Liver (tissue), 9 donors: ENCODE results near the gene ZNRF2. TPM values are rescaled to one million over a fixed set of nuclear protein-coding genes. Genes with fewer than 3 reads are reported as not detected.

ENCODE experiments used
- DNase-seq: peaks from one replicate; pipeline ENCODE4 v3.0.0-alpha.2; 2017; ENCODE audit warnings: low spot score
- H3K27ac ChIP-seq, 2 donors: one replicate each; pipeline ENCODE4 v1.7.0; 2013; ENCODE audit warnings: inconsistent platforms in 2 of 2, low read length in 2 of 2, control low read depth in 1 of 2, low read depth in 1 of 2, mild to moderate bottlenecking in 1 of 2
- H3K27me3 ChIP-seq, 4 donors: one replicate each; pipeline versions ENCODE4 v1.6.1 to v1.7.0; 2013; ENCODE audit warnings: low read length in 3 of 4, inconsistent platforms in 1 of 4, mild to moderate bottlenecking in 1 of 4, moderate library complexity in 1 of 4; ENCODE audit not compliant: control insufficient read depth in 4 of 4, insufficient read depth in 4 of 4
- H3K36me3 ChIP-seq, 4 donors: one replicate each; pipeline versions ENCODE4 v1.6.1 to v1.7.0; 2013; ENCODE audit warnings: low read length in 3 of 4, mild to moderate bottlenecking in 3 of 4, low read depth in 1 of 4, moderate library complexity in 1 of 4; ENCODE audit not compliant: control insufficient read depth in 4 of 4, insufficient read depth in 3 of 4
- H3K4me1 ChIP-seq, 4 donors: one replicate each; pipeline versions ENCODE4 v1.6.1 to v1.7.0; 2013; ENCODE audit warnings: low read length in 3 of 4, mild to moderate bottlenecking in 3 of 4, moderate library complexity in 1 of 4; ENCODE audit not compliant: control insufficient read depth in 4 of 4, insufficient read depth in 4 of 4
- H3K4me3 ChIP-seq, 3 donors: one replicate each; pipeline versions ENCODE4 v1.6.1 to v1.7.0; 2013; ENCODE audit warnings: low read length in 3 of 3, control low read depth in 1 of 3, low read depth in 1 of 3, mild to moderate bottlenecking in 1 of 3
- H3K9ac ChIP-seq, 2 donors: one replicate each; pipeline ENCODE4 v1.7.0; 2013; ENCODE audit warnings: low read length in 2 of 2, mild to moderate bottlenecking in 2 of 2, moderate library complexity in 2 of 2, control low read depth in 1 of 2, low read depth in 1 of 2
- H3K9me3 ChIP-seq, 4 donors: one replicate each; pipeline versions ENCODE4 v1.6.1 to v1.7.0; 2013; ENCODE audit warnings: low read length in 3 of 4; ENCODE audit not compliant: control insufficient read depth in 4 of 4
- ATF3 ChIP-seq: IDR thresholded peaks from 2 replicates; pipeline ENCODE4 v1.6.1; 2016; ENCODE audit warnings: antibody characterized with exemption
- CTCF ChIP-seq: fragments of 150-350 bp; IDR thresholded peaks from 2 replicates; pipeline ENCODE4 v1.5.1; 2017; ENCODE audit warnings: improper control_type of control experiment, low read depth, low read length; ENCODE audit not compliant: missing input control
- EGR1 ChIP-seq, 2 donors: IDR thresholded peaks; 2 replicates each; pipeline ENCODE4 v1.6.1; 2016 to 2018; ENCODE audit warnings: antibody characterized with exemption in 2 of 2, low read depth in 2 of 2
- FOXA1 ChIP-seq: IDR thresholded peaks from 2 replicates; pipeline ENCODE4 v1.6.1; 2016; ENCODE audit warnings: antibody characterized with exemption
- FOXA2 ChIP-seq: IDR thresholded peaks from 2 replicates; pipeline ENCODE4 v1.6.1; 2016; ENCODE audit warnings: antibody characterized with exemption
- GABPA ChIP-seq, 2 donors: IDR thresholded peaks in 1 of 2; conservative IDR thresholded peaks in 1 of 2; 2 replicates each; pipeline ENCODE4 v1.6.1; 2016; ENCODE audit warnings: antibody characterized with exemption in 2 of 2, mild to moderate bottlenecking in 1 of 2, moderate library complexity in 1 of 2
- JUND ChIP-seq, 2 donors: IDR thresholded peaks; 2 replicates each; pipeline ENCODE4 v1.6.1; 2016; ENCODE audit warnings: antibody characterized with exemption in 2 of 2
- NR2F2 ChIP-seq: IDR thresholded peaks from 2 replicates; pipeline ENCODE4 v1.6.1; 2016; ENCODE audit warnings: antibody characterized with exemption
- RAD21 ChIP-seq, 2 donors: IDR thresholded peaks; 2 replicates each; pipeline ENCODE4 v1.6.1; 2016; ENCODE audit warnings: antibody characterized with exemption in 2 of 2, mild to moderate bottlenecking in 2 of 2
- REST ChIP-seq: IDR thresholded peaks from 2 replicates; pipeline ENCODE4 v1.6.1; 2016; ENCODE audit warnings: antibody characterized with exemption, mild to moderate bottlenecking
- RXRA ChIP-seq, 2 donors: IDR thresholded peaks; 2 replicates each; pipeline ENCODE4 v1.6.1; 2017 to 2018; ENCODE audit warnings: antibody characterized with exemption in 2 of 2, mild to moderate bottlenecking in 1 of 2
- SP1 ChIP-seq: IDR thresholded peaks from 2 replicates; pipeline ENCODE4 v1.6.1; 2018; ENCODE audit warnings: antibody characterized with exemption, mild to moderate bottlenecking
- TAF1 ChIP-seq: conservative IDR thresholded peaks from 2 replicates; pipeline ENCODE4 v1.6.1; 2016; ENCODE audit warnings: antibody characterized with exemption, mild to moderate bottlenecking
- ZBTB33 ChIP-seq: IDR thresholded peaks from 2 replicates; pipeline ENCODE4 v1.6.1; 2016; ENCODE audit warnings: antibody characterized with exemption
- WGBS: extraction: QIAGEN DNeasy Blood & Tissue Kit; methylation state at CpG from one replicate; pipeline ENCODE4 v1.1.7; 2013; 5-methylcytosine and 5-hydroxymethylcytosine counted together
- polyA plus RNA-seq, 2 donors: library from polyadenylated mRNA; stranded (reverse) in 1 of 2; unstranded in 1 of 2; fragments of 200-250 nt in 1 of 2; fragments of >200 nt in 1 of 2; fragmentation: Nextera tagmentation in 1 of 2; extraction: Ambion mirVana in 1 of 2; gene quantifications; one replicate each; pipeline versions ENCODE4 v1.2.1 to v1.2.3, GENCODE V29; 2013 to 2015
- total RNA-seq, 2 donors: library from RNA; depleted of rRNA; stranded (reverse); fragments of >200 nt; gene quantifications; one replicate each; pipeline ENCODE4 v1.2.3, GENCODE V29; 2014
- TF ChIP-seq, protein P1 (sequence below): IDR thresholded peaks from 2 replicates; pipeline ENCODE4 v1.6.1; 2016; ENCODE audit warnings: antibody characterized with exemption
- donor health status: healthy.
- donor health status: healthy.
- donor health status: healthy.
- donor health status: healthy.
- donor health status: healthy.

The ZNRF2 gene
- total and polyA plus RNA-seq, 4 donors, result 6.9 to 30.0 (median 12.7) TPM

DNA sequence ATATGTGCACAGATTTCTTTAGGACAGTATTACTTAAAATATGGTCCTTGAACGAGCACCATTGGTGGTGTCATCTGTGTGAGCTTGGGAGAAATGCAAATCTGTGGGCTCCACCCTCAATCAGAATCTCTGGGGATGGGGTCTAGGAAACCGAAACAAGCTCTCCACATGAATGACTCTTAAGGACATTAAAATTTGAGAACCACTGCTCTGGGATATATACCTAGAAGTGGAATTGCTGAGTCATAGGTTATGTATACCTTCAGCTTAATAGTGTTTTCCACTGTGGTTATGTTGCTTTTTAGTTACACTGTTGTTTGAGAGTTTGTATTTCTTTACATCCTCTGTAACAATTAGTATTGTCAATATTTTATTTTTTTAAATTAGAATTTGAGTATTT lies 24.0 kb downstream of the ZNRF2 start (continued):
- TF ChIP-seq TAF1, result no peak

GRCh38 chr7:30309302-30309701 lies 24.9 kb downstream of the ZNRF2 start:
- Histone ChIP-seq H3K4me1 (peaks cover 0 to 14% (median 2%) of the 10 kb centered on the region in 4 donors), H3K36me3 (no peaks in the 10 kb centered on the region)
- no peak for TF ChIP-seq ZBTB33
- TF ChIP-seq ATF3, result no peak

DNA sequence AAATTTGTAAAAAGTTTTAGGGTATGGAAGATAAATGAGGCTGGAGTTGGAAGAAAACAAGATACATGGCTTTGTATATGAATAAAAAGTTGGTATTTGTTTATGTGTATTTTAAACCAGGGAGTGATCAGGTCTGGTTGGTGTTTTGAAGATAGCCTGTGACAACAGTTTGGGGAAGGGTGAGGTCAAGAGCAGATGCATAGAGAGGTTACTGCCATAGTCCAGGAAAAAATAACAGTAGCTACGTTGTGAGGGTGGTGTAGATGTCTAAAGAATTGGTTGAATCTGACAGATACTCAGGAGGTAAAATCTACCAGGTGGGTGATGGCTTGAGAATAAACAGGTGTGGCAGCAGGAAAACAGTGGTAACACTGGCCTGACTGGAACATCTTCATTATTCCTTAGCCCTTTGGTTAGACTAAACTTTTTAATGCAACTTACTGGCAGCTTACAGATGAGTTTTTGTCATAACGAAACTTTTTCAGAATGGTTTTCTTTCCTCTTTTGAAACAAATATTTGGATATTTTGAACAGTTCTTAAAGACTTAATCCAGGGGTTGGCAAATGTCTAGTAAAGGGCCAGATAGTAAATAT lies 25.5 kb downstream of the ZNRF2 start:
- Histone ChIP-seq H3K27ac (no peak overlapping the region), H3K9me3 (no peaks in the 10 kb centered on the region), H3K4me1 (peaks cover 0 to 10% (median under 1%) of the 10 kb centered on the region in 4 donors), H3K27me3 (no peaks in the 10 kb centered on the region), H3K36me3 (no peaks in the 10 kb centered on the region), H3K4me3 (no peak overlapping the region), H3K9ac (no peak overlapping the region)
- TF ChIP-seq RXRA (IDR thresholded peaks at IDR 0.05) (no peak), TAF1 (no peak), FOXA1 (no peak), REST (no peak), FOXA2 (no peak), ZBTB33 (no peak), ATF3 (no peak), CTCF (no peak), NR2F2 (no peak), JUND (IDR thresholded peaks at IDR 0.05) (no peak), EGR1 (IDR thresholded peaks at IDR 0.05; ENCODE audit: low read depth in 2 of 2) (no peak), SP1 (no peak), RAD21 (IDR thresholded peaks at IDR 0.05) (no peak), GABPA (IDR thresholded peaks at IDR 0.05 in 1 of 2, conservative IDR thresholded peaks at IDR 0.05 in 1 of 2) (no peak)
- TF ChIP-seq, protein P1, sequence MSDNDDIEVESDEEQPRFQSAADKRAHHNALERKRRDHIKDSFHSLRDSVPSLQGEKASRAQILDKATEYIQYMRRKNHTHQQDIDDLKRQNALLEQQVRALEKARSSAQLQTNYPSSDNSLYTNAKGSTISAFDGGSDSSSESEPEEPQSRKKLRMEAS, result no peak
- DNase-seq, result no peak
- WGBS, result 87% methylated on average over 2 of the region's 2 CpGs

More at GRCh38 chr7:30309302-30309701, 24.9 kb downstream of the ZNRF2 start:
- H3K4me3 ChIP-seq, result no peak overlapping the region
- no peaks in the 10 kb centered on the region for H3K27me3 ChIP-seq
- 66% methylated on average over 1 of the region's 1 CpG for WGBS
- DNase-seq, result no peak
- no peak overlapping the region for H3K27ac ChIP-seq
- H3K9me3 ChIP-seq, result no peaks in the 10 kb centered on the region
- no peak overlapping the region for H3K9ac ChIP-seq
